NOMO-1 treated with DMSO at 0.1 percent for 48 hours (cell line): Measurements from ENCODE around the gene SLC10A6.
"Not testable (repeated sequence)": the region's sequence is repeated elsewhere in the genome, so short reads cannot be mapped to it uniquely, and the experiment has no call there.

Source experiments
- DNase-seq: peaks from one replicate; lab custom pipeline; 2025; ENCODE audit not compliant: unreplicated experiment; lab: John Stamatoyannopoulos, UW

The SLC10A6 gene, protein sequence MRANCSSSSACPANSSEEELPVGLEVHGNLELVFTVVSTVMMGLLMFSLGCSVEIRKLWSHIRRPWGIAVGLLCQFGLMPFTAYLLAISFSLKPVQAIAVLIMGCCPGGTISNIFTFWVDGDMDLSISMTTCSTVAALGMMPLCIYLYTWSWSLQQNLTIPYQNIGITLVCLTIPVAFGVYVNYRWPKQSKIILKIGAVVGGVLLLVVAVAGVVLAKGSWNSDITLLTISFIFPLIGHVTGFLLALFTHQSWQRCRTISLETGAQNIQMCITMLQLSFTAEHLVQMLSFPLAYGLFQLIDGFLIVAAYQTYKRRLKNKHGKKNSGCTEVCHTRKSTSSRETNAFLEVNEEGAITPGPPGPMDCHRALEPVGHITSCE

DNA sequence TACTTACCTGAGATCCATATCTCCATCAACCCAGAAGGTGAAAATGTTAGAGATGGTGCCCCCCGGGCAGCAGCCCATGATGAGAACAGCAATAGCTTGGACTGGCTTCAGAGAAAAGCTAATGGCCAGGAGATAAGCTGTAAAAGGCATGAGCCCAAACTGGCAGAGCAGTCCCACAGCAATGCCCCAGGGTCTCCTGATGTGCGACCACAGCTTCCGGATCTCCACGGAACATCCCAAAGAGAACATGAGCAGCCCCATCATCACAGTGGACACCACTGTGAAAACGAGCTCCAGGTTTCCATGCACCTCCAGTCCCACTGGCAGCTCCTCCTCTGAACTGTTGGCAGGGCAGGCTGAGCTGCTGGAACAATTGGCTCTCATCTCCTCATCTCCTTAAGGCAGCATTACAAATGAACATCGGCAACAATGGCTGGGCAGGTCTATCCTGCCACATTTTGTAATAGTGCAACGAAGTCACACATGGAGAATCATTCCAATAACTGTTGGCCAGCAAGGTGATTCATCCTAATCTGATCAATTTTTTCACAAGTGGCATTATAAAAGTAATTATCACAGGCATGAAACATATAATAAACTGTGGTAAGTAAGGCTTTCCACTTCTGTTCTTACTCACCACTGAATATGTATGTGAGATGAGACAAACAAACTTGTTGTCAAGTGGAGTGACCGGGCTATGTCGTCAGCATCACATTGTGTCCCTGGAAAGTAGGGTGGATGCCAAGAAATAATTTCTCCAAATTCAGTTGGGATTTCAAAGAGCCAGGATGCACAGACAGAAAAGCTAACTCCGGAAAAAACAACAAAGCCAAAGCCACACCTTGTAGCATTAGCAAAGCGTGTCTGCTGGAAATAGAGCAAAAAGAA is at the start of gene SLC10A6:
Gene SLC10A6 (minus strand): TSS at position 653 of the 888 bp plus-strand sequence. CDS start 269 bp downstream, at position 384.
- no peak for DNase-seq

DNA sequence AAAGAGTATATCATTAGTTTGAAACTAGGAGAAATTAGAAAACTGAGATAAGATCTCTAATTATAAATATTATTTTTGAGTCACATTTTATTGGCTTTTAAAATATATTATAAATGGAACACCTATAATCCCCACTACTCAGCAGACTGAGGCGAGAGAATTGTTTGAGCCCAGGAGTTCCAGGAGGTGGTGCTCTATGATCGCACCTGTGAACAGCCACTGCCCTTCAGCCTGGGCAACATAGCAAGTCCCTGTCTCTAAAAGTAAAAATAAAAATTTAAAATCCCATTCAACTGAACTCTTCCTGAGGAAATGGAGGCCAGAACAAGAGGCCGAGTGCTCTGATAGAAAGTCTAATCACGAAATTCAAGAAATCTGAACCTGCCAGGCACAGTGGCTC is 49.4 kb upstream of the SLC10A6 start:
- DNase-seq: no peak

DNA sequence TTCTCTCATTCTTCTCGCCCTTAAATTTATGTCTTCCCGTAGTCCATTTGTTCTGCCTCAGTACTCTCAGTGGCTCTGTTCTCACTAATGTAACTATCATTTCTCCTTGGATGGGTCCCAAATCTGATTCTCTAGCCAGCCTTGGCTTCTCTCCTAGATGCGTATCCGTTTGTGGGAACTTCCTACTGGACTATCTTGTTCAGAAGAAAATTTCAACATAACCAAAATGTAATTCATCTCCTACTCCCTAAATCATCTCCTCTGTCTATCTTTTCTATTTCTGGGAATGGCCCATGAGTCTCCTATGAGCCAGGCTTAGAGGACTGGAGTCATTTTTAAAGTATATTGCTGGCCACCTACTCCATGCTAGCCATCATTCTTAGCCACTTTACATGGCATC is 47.4 kb upstream of the SLC10A6 start:
- DNase-seq: no peak

DNA sequence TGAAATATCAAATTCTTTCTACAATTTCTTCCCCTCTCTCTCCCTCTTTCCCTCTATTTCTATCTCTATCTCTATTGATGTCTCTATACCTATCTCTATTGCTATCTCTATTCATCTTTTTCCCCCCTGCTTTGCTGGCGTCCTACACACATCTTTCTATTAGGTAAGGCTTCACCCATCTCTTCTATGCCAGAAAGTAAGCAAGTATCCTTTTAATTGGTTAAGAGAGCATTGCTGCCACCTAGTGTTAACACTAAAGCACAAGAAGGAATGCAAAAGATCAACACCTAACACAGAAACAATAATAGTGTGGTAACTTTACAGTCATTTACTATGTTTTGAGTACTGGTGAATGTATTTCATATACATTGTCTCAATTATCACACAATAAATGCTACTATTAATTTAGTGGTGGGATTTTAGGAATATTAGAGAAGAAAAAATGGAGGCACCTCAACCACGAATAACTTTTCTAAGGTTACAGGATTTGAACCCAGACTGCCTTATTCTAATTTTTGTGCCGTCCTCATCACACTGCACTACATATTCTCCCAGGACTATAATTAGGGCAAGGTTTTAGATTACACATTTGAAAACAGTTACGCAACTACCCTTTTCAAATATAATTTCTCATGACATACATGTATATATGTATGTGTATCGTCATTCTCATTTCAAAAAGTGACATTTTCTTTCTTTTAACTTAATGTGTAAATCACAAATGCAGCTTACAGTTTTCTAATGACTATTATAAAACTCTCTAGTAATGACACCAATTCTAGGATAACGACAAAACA is 46.7 kb upstream of the SLC10A6 start:
- peak; percentile 64 for DNase-seq

DNA sequence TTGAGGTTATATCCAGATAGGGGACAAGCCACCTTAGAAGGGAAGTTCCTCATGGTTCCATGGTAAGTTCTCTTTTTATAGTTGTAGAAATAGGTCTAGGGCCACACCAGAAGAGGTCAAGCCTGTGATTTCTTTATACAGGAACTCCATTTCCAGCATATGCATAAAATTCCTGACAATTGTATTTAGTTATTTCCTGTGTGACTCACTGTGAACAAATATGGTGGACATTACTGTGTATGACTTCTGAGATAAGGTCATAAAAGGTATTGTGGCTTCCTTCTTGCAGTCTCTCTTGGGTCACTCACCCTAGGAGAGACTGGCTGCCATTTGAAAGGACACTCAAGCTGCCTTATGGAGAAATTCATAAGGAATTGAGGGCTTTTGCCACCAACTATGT is 45.3 kb upstream of the SLC10A6 start:
- DNase-seq: no peak

DNA sequence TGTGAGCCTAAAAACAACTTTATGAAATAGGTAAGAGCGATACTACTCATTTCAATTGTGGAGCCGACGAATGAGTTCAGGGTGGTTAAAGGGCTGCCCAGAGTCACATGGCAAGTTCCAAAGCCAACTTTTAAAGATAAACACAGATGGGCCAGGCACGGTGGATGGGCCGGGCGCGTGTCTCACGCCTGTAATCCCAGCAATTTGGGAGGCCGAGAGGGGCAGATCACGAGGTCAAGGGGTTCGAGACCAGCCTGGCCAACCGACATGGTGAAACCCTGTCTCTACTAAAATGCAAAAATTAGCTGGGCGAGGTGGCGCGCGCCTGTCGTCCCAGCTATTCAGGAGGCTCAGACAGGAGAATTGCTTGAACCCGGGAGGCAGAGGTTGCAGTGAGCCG is 44.0 kb upstream of the SLC10A6 start:
- no peak for DNase-seq

DNA sequence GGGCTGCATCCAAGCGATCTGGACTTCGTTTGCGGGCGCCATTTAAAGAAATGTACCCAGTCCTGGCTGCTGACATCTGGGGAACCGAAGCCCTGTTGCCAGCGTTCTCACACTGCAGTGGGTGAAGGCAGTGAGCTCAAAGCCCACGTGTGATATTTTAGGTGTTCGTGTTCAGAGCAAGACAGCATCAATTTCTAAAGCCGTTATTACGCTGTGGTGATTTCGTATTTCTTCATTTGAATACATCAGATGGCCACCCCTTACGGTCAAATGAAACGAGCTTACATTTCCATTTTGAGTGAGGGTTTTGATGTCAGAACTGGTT is 43.4 kb upstream of the SLC10A6 start:
- DNase-seq: no peak

DNA sequence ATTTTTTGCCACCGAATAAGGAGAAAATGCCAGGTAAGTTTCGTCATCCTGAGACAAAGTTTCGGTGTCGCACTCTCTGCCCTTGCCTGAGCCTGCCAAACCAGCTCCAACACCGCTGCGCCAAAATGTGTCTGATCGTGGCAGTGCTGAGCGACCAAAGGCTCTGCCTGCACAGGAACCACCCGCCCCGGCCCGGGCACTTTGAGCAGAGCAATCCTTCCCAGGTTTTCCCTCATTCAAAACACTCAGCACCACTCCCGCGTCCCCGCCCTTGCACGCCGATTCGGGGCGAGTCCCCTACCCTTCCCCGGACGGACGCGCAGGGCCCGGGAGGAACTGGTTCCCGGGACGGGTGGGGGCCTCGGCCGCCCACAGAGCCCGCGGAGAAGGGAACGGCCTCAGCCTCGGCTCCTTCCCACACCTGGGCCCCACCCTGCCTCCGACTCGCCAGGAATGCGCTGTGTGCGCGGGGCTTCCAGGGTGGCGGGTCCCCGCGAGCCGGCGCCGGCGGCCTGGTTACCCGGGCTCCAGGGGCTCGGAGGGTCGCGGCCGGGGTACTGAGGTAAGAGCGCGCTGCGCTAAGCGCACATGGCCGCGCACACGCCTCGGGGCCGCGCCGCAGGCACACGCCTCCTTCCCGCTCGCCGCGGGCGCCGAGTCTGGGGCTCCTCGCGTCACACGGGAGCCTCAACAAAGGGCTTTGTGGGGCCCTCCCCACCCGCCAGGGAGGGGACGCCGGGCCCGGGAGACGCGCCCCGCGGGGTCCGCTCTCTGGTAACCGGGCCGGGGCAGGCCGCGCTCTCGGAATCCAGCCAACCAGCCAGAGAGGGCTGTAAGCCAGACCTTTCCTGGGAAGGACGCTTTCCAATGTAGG is 42.8 kb upstream of the SLC10A6 start, which contains the start of gene C4orf36:
Gene C4orf36 (minus strand): TSS at position 661 of the 874 bp plus-strand sequence. CDS start 902 bp downstream, outside the sequence.
- peak; percentile 49 for DNase-seq

DNA sequence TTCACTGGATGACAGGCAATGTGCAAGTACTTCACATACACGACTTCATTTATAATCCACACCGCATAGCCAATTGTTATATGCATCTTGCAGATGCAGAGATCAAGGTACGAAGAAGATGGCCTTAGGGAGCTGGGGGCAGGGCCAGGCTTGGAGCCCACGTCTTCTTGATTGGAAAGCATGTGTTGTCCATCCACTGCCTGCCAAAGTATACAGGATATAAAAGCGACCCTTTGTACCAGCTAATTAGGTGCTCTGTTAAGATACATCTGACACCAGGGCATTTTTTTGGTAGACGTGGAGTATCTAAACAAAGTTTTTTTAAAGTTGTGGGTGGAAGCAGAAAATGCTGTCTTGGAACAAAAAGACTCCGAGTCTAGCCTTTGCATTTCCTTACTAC is 41.6 kb upstream of the SLC10A6 start:
- DNase-seq: no peak

DNA sequence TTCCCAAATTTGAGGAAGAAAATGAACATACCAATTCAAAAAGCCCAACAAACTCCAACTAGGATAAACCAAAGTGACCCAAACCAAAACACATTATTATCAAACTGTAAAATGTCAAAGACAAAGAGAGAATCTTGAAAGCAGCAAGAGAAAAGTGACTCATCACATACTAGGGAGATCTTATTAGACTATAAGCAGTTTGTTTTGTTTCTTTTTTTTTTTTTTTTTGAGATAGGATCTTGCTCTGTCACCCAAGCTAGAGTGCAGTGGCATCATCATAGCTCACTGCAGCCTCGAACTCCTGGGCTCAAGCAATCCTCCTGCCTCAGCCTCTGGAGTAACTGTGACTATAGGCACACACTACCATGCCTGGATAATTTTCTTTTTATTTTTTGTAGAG is 30.5 kb upstream of the SLC10A6 start:
- DNase-seq: no peak

DNA sequence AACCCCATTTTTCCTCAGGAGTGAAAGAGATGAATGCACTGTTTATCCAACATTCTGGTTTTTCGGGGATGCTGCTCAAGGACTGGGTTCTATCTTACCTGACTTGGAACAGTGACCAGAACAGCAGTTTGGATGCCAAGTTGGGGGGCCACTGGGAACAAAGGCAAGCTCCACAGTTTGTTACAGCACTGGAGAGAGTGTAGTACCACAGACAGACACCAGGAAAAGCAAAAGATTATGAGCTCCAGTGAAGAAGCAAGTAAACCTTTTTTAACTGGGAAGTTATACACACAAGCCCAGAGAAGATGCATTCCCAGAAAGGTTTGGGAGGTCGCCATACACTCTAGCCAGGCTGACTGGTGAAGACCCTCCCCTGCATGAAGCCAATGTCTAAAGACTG is 29.5 kb upstream of the SLC10A6 start:
- DNase-seq: no peak

DNA sequence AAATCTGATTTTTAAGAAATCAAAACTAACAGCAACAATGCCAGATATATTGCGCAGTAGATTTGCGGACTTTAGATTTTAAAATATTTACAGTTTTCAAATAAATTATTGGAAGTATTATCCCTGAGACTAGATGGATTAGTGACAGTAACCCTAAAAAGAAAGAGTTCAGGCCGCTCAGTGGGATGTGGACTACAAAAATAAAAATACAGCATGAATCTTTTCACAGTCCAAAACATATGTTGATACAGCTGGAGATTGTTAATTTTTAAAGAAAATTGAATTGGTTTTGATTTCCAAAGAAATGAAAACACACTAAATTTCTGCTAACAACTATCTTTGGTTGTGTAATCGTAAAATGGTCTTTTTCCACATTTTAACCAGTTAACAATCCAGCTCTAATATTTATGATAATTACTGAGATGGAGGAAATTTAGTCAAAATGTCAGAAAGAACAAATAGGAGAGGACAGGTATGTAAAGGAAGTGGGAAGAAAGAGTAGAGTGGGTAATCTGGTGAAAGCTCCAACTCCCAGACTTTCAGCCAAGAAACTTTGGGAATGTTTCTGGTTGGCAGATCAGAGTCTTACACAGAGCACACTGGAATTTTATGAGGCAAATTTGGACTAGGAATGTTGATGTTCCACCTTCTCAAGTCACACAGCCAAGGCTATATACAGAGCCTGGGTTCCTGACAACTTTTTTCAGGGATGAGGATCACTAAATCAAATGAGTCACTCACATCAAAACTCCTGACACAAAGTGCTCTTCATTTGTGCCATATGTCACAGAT is 27.9 kb upstream of the SLC10A6 start:
- no peak for DNase-seq

DNA sequence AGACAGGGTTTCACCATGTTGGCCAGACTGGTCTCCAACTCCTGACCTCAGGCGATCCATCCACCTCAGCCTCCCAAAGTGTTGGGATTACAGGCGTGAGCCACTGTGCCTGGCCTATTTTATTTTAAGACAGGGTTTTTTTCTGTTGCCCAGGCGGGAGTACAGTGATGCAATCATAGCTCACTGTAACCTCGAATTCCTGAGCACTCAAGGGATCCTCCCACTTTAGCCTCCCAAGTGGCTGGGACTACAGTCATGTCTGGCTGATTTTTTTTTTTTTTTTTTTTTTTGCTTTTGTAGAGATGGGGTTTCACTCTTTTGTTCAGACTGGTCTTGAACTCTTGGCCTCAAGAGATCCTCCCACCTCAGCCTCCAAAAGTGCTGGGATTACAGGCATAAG is 26.3 kb upstream of the SLC10A6 start:
- not testable (repeated sequence) for DNase-seq

DNA sequence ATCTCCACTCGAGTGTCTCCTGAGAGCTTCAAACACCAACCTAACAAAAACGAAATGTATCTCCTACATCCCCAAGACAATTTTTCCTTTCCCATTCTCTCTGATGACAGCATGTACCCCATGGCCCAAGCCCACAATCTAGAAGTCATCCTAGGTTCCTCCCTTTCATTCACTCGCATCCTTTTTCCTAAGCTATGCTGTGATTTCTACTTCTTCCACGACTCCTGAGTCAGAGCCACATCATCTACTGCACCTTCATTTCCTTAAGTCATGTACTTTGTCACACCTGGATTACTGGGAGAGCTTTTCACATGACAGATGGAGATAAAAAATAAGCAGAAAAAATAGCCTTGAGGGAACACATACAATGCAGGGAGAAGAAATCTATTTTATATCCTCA is 23.0 kb upstream of the SLC10A6 start:
- DNase-seq: no peak

DNA sequence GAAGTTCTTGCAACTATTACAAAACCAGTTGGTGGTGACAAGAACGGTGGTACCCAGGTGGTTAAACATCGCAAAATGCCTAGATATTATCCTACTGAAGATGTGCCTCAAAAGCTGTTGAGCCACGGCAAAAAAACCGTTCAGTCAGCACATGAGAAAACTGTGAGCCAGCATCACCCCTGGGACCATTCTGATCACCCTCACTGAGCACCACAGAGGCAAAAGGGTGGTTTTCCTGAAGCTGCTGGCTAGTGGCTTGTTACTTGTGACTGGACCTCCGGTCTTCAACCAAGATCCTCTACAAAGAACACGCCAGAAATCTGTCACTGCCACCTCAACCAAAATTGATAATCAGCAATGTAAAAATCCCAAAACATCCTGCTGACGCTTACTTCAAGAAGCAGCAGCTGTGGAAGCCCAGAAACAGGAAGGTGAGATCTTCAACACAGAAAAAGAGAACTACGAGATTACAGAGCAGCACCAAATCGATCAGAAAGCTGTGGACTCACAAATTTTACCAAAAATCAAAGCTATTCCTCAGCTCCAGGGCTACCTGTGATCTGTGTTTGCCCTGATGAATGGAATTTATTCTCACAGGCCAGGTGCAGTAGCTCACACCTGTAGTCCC is 21.4 kb upstream of the SLC10A6 start:
- DNase-seq: peak; percentile 25

DNA sequence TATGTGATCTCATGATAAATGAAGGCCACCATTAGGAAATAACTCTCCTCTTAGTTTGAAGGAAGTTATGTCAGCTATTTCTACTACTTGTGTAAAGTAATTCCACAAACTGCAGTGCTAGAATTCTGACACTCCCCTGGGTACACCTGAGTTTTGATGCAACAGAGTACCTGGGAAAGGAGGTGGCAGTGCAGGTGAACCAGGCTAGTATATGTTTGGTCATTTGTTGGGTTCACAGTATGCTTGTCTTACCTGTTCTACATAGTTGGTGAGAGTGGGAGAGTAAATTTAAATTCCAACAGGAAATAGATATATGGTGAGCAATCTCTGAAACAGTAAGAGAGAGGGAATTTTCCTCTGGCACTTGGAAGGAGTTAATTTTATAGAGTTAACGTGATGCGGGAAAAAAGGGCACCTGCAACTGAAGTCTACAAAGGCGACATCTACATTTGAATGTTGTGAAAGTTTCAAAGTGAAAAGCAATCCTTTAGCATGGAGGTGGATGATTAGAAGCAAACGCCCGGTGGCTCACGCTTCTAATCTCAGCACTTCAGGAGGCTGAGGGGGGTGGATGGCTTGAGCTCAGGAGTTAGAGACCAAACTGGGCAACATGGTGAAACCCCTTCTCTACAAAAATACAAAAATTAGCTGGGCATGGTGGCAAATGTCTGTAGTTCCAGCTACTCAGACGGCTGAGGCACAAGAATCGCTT is 8.3 kb upstream of the SLC10A6 start:
- no peak for DNase-seq

DNA sequence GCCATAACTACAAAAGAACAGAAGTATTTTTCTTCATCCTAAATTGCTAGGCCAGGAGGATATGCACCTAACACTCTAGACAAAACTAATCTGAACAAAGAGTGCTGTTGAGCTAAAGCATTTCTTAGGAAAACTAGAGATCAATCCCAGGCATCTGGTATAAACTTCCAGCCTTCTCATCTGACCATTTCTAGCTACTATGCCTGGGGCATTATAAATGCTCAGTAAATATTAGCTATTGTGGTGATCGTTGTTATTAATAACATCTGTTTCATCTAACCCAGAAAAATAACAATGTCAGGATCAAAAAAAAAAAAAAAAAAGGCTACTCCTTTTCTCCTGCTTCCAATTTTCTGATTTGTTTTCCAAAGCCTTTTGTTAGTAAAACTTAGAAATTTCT is 7.7 kb upstream of the SLC10A6 start:
- no peak for DNase-seq

DNA sequence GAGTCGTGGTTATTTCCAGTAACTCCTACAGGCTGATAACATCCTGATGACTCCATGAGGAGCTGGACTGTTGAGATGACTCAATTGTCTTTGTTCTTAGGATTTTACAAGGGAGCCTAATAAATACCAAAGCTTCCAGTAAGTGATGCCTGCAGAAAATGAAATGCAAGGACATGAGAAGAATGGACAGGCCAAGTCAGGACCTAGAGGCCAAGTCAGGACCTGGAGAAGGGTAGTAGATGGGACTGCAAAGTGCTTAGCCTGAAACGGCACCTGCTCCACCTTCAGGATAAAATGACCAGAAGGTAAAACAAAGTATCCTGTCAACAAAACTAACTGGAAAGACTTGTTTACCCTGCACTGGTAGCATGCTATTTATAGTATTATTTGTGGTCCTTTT is 6.4 kb upstream of the SLC10A6 start:
- DNase-seq: no peak

DNA sequence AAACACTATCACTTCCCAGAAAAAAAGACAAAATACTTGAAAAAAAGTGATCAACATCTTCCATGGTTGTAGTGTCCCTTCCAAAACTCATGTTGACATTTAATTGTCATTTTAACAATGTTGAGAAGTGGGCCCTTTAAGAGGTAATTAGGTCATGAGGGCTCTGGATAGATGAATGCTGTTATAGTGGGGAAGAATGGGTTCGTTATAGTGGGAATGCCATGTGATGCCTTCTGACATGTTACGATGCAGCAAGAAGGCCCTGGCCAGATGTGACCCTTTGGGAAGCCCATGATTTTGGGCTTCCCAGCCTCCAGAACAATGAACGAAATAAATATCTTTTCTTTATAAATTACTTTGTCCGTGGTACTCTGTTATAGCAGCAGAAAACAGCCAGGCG is 4.0 kb upstream of the SLC10A6 start:
- no peak for DNase-seq
